ENCODE data around the gene SELENOO.

Gene SELENOO

GRCh38 chr22:50171965-50172421 lies 28.8 kb upstream of the SELENOO start:
- DNase-seq, result no peak

GRCh38 chr22:50173311-50173982 lies 27.4 kb upstream of the SELENOO start:
- no peak for DNase-seq

- DNase-seq, result no peak
These were observed 26.8 kb upstream of the SELENOO start for GRCh38 chr22:50173983-50174355.

GRCh38 chr22:50174382-50175190 lies 26.2 kb upstream of the SELENOO start:
- no peak for DNase-seq

- DNase-seq, result no peak
These were observed 25.7 kb upstream of the SELENOO start for GRCh38 chr22:50175191-50175461.

GRCh38 chr22:50175921-50176849 lies 24.6 kb upstream of the SELENOO start:
- DNase-seq, result no peak

GRCh38 chr22:50176850-50177536 lies 23.8 kb upstream of the SELENOO start:
- no peak for DNase-seq

GRCh38 chr22:50177537-50178470 lies 23.0 kb upstream of the SELENOO start:
- no peak for DNase-seq

GRCh38 chr22:50178471-50178864 lies 22.3 kb upstream of the SELENOO start:
- DNase-seq, result no peak

GRCh38 chr22:50178871-50179869 lies 21.6 kb upstream of the SELENOO start:
- DNase-seq, result no peak

GRCh38 chr22:50179937-50180726 lies 20.7 kb upstream of the SELENOO start:
- no peak for DNase-seq

- no peak for DNase-seq
These were observed 19.9 kb upstream of the SELENOO start for GRCh38 chr22:50180727-50181521.

- no peak for DNase-seq
These were observed 18.4 kb upstream of the SELENOO start for GRCh38 chr22:50182176-50183081.

GRCh38 chr22:50183141-50183971 lies 17.5 kb upstream of the SELENOO start:
- DNase-seq, result no peak

- no peak for DNase-seq
These were observed 16.6 kb upstream of the SELENOO start for GRCh38 chr22:50184004-50184901.

All from GOT3 (cell line).